ENCODE results near the gene GAL3ST2.
"Not testable (repeated sequence)": the region's sequence is repeated elsewhere in the genome, so short reads cannot be mapped to it uniquely, and the experiment has no call there.

Gene GAL3ST2

GRCh38 chr2:241795021-241795999 is 18.7 kb downstream of the GAL3ST2 start:
- no peak for DNase-seq

- DNase-seq = no peak
Measured at GRCh38 chr2:241796209-241796608, 19.6 kb downstream of the GAL3ST2 start.

- DNase-seq = no peak
Measured at GRCh38 chr2:241796610-241797138, 20.1 kb downstream of the GAL3ST2 start.

GRCh38 chr2:241797441-241798080 is 20.9 kb downstream of the GAL3ST2 start:
- no peak for DNase-seq

GRCh38 chr2:241798081-241798630 is 21.5 kb downstream of the GAL3ST2 start:
- no peak for DNase-seq

GRCh38 chr2:241798631-241799521 is 22.3 kb downstream of the GAL3ST2 start:
- DNase-seq = no peak

- no peak for DNase-seq
Measured at GRCh38 chr2:241799522-241800197, 23.0 kb downstream of the GAL3ST2 start.

GRCh38 chr2:241800198-241800903 is 23.7 kb downstream of the GAL3ST2 start:
- DNase-seq = not testable (repeated sequence)

GRCh38 chr2:241801611-241802420 is 25.2 kb downstream of the GAL3ST2 start:
- DNase-seq = no peak

GRCh38 chr2:241802421-241803318 is 26.0 kb downstream of the GAL3ST2 start:
- DNase-seq = no peak

GRCh38 chr2:241803387-241804325 is 27.0 kb downstream of the GAL3ST2 start:
- peak; percentile 53 for DNase-seq

- DNase-seq = peak; percentile 33
Measured at GRCh38 chr2:241804326-241805229, 28.0 kb downstream of the GAL3ST2 start.

- not testable (repeated sequence) for DNase-seq
Measured at GRCh38 chr2:241806217-241806616, 29.6 kb downstream of the GAL3ST2 start.

- DNase-seq = no peak
Measured at GRCh38 chr2:241808051-241808720, 31.6 kb downstream of the GAL3ST2 start.

GRCh38 chr2:241808721-241809382 is 32.2 kb downstream of the GAL3ST2 start, which contains the start of gene NEU4:
Gene NEU4, plus strand, starts transcription at chr2:241809193. Its CDS starts 5,292 bp downstream, at chr2:241814485.
- no peak for DNase-seq

All from activated CD4-positive, alpha-beta T cell treated with anti-CD3 and anti-CD28 coated beads, Interleukin-2, Interleukin-6, amounts not matched to agents 100 ng/mL and 50 ng/mL, durations not matched to agents 16 hours and 8 hours (primary cell).